HepG2 (cell line): ENCODE measurements around the gene EIF4E1B.

Experiments used
- TAF15 ChIP-seq: fragments of 200-400 bp; formaldehyde crosslinking; IDR thresholded peaks from one replicate; pipeline ENCODE4 v1.6.1; 2018; ENCODE audit warnings: mild to moderate bottlenecking, low read depth, low read length; ENCODE audit not compliant: poor library complexity, severe bottlenecking
- TF ChIP-seq, protein P1 (sequence below): sonication (generic); formaldehyde crosslinking; IDR thresholded peaks from 2 replicates; pipeline ENCODE4 v1.4.0; 2020; ENCODE audit warnings: missing genetic modification reagents
- TF ChIP-seq, protein P2 (sequence below): sonication (generic); formaldehyde crosslinking; IDR thresholded peaks from 2 replicates; pipeline ENCODE4 v1.8.1; 2023; ENCODE audit warnings: mild to moderate bottlenecking, moderate library complexity, missing genetic modification reagents

DNA sequence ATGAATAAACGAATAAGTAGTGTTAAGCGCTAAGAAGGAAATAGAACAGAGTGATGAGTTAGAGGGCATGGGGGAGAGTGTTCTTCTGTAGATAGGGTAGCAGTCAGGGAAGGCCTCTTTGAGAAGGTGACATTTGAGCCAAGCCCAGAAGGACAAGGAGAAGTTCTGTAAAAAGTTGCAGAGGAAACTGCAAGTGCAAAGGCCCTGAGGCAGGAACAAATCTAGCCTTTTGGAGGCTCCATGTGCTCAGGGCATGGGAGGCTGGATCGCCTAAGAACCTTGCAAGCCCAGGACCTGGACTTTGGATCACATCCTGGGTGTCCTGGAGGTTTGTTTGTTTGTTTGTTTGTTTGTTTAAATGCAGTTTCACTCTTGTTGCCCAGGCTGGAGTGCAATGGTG lies 8.0 kb downstream of the EIF4E1B start:
- TF ChIP-seq TAF15 = no peak
- TF ChIP-seq, protein P1, sequence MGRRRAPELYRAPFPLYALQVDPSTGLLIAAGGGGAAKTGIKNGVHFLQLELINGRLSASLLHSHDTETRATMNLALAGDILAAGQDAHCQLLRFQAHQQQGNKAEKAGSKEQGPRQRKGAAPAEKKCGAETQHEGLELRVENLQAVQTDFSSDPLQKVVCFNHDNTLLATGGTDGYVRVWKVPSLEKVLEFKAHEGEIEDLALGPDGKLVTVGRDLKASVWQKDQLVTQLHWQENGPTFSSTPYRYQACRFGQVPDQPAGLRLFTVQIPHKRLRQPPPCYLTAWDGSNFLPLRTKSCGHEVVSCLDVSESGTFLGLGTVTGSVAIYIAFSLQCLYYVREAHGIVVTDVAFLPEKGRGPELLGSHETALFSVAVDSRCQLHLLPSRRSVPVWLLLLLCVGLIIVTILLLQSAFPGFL (CRISPR knock-in tag) = no peak
- TF ChIP-seq, protein P2, sequence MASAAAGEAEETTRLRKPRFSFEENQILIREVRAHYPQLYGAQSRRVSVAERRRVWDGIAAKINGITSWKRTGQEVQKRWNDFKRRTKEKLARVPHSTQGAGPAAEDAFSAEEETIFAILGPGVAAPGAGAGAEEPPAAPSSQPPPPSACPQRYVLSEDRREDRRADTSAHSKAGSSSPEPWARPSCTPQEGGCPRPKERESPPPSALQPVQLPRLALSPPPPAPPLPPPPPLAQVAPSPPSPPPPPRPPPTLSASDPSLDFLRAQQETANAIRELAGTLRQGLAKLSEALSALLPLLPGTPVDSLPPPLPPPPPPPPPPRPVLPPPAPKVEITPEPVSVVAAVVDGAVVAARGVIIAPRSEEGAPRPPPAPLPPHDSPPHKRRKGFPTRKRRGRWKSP (CRISPR knock-in tag) = no peak
